H9 (cell line): ENCODE data around the gene FAM78A. TPM values are rescaled to one million over a fixed set of nuclear protein-coding genes. Genes with fewer than 3 reads are reported as not detected.

ENCODE experiments used
- DNase-seq: peaks from one replicate; pipeline ENCODE4 v3.0.0-alpha.2; 2017
- H2AFZ ChIP-seq: one replicate; pipeline ENCODE4 v1.6.1; 2013; ENCODE audit warnings: mild to moderate bottlenecking, low read length, control low read depth, moderate library complexity
- H2AK5ac ChIP-seq: 2 replicates; pipeline ENCODE4 v1.6.1; 2013; ENCODE audit warnings: low read length, control low read depth, mixed read lengths; ENCODE audit not compliant: insufficient read length
- H2BK120ac ChIP-seq: one replicate; pipeline ENCODE4 v1.6.1; 2013; ENCODE audit warnings: low read depth, mild to moderate bottlenecking, low read length, control low read depth, inconsistent platforms; ENCODE audit not compliant: poor library complexity, severe bottlenecking
- H2BK12ac ChIP-seq: 2 replicates; pipeline ENCODE4 v1.6.1; 2013; ENCODE audit warnings: low read length, control low read depth, mixed read lengths, low read depth; ENCODE audit not compliant: insufficient read length
- H2BK15ac ChIP-seq: 2 replicates; pipeline ENCODE4 v1.6.1; 2013; ENCODE audit warnings: low read depth, low read length, control low read depth
- H2BK20ac ChIP-seq: one replicate; pipeline ENCODE4 v1.6.1; 2013; ENCODE audit warnings: low read depth, mild to moderate bottlenecking, low read length, control low read depth, inconsistent platforms; ENCODE audit not compliant: poor library complexity, severe bottlenecking
- H2BK5ac ChIP-seq: 2 replicates; pipeline ENCODE4 v1.6.1; 2013; ENCODE audit warnings: low read length, control low read depth, mixed read lengths; ENCODE audit not compliant: insufficient read length
- H3K14ac ChIP-seq: 2 replicates; pipeline ENCODE4 v1.6.1; 2013; ENCODE audit warnings: low read length, control low read depth; ENCODE audit not compliant: insufficient read depth
- H3K18ac ChIP-seq: 2 replicates; pipeline ENCODE4 v1.6.1; 2013; ENCODE audit warnings: low read depth, mild to moderate bottlenecking, mixed read lengths, low read length, control low read depth; ENCODE audit not compliant: insufficient read length
- H3K23ac ChIP-seq: 2 replicates; pipeline ENCODE4 v1.6.1; 2013; ENCODE audit warnings: low read length, control low read depth, mixed read lengths, low read depth; ENCODE audit not compliant: insufficient read length
- H3K23me2 ChIP-seq: 2 replicates; pipeline ENCODE4 v1.6.1; 2013; ENCODE audit warnings: low read depth, mild to moderate bottlenecking, mixed read lengths, low read length, control low read depth; ENCODE audit not compliant: insufficient read length, poor library complexity, severe bottlenecking
- H3K27ac ChIP-seq: 2 replicates; pipeline ENCODE4 v1.5.1; 2013; ENCODE audit warnings: low read length, control low read depth, mixed read lengths, low read depth; ENCODE audit not compliant: insufficient read length
- H3K27me3 ChIP-seq: 2 replicates; pipeline ENCODE4 v1.6.1; 2013; ENCODE audit warnings: low read length, control low read depth, inconsistent platforms; ENCODE audit not compliant: insufficient read depth
- H3K4ac ChIP-seq: 2 replicates; pipeline ENCODE4 v1.6.1; 2013; ENCODE audit warnings: low read depth, mild to moderate bottlenecking, control low read depth, inconsistent platforms, low read length, moderate library complexity
- H3K4me1 ChIP-seq: 2 replicates; pipeline ENCODE4 v1.6.1; 2013; ENCODE audit warnings: low read length, control low read depth, inconsistent platforms; ENCODE audit not compliant: insufficient read depth
- H3K4me2 ChIP-seq: 2 replicates; pipeline ENCODE4 v1.6.1; 2013; ENCODE audit warnings: low read length, control low read depth, mixed read lengths; ENCODE audit not compliant: insufficient read length, insufficient read depth
- H3K56ac ChIP-seq: 2 replicates; pipeline ENCODE4 v1.6.1; 2013; ENCODE audit warnings: low read depth, mild to moderate bottlenecking, mixed read lengths, low read length, control low read depth; ENCODE audit not compliant: insufficient read length
- H3K79me1 ChIP-seq: 2 replicates; pipeline ENCODE4 v1.6.1; 2013; ENCODE audit warnings: low read depth, mild to moderate bottlenecking, moderate library complexity, low read length, control low read depth, inconsistent platforms; ENCODE audit not compliant: insufficient read depth, poor library complexity, severe bottlenecking
- H3K79me2 ChIP-seq: 2 replicates; pipeline ENCODE4 v1.6.1; 2013; ENCODE audit warnings: low read length, control low read depth, inconsistent platforms; ENCODE audit not compliant: insufficient read depth
- H3K9ac ChIP-seq: 2 replicates; pipeline ENCODE4 v1.6.1; 2013; ENCODE audit warnings: low read length, control low read depth, mixed read lengths; ENCODE audit not compliant: insufficient read length; ENCODE audit errors: extremely low read depth
- H3K9me3 ChIP-seq: one replicate; pipeline ENCODE4 v1.6.1; 2013; ENCODE audit warnings: low read depth, low read length, inconsistent platforms; ENCODE audit not compliant: control insufficient read depth
- H3T11ph ChIP-seq: one replicate; pipeline ENCODE4 v1.6.1; 2013; ENCODE audit warnings: mild to moderate bottlenecking, low read length, control low read depth, inconsistent platforms
- H4K20me1 ChIP-seq: one replicate; pipeline ENCODE4 v1.6.1; 2013; ENCODE audit not compliant: control insufficient read depth, insufficient read length, insufficient read depth
- H4K5ac ChIP-seq: 2 replicates; pipeline ENCODE4 v1.6.1; 2013; ENCODE audit warnings: low read depth, mild to moderate bottlenecking, mixed read lengths, low read length, control low read depth; ENCODE audit not compliant: insufficient read length
- H4K8ac ChIP-seq: replicated peaks from 2 replicates; pipeline ENCODE4 v1.6.1; 2013; ENCODE audit warnings: low read length, control low read depth, mixed read lengths, low read depth; ENCODE audit not compliant: insufficient read length
- H4K91ac ChIP-seq: 2 replicates; pipeline ENCODE4 v1.6.1; 2013; ENCODE audit warnings: low read depth, mild to moderate bottlenecking, moderate library complexity, mixed read lengths, low read length, control low read depth; ENCODE audit not compliant: insufficient read length
- H3K27ac Mint-ChIP-seq, 3 experiments: 2 replicates in 2 of 3; 3 replicates in 1 of 3; pipeline ENCODE4 v1.8.0; 2020 to 2021; ENCODE audit warnings: mixed read lengths in 3 of 3, mild to moderate bottlenecking in 1 of 3, moderate library complexity in 1 of 3
- H3K27me3 Mint-ChIP-seq: 2 replicates; pipeline ENCODE4 v1.8.0; 2021; ENCODE audit warnings: low read depth, mild to moderate bottlenecking, moderate library complexity, mixed read lengths
- H3K36me3 Mint-ChIP-seq, 3 experiments: 2 replicates in 2 of 3; 3 replicates in 1 of 3; pipeline ENCODE4 v1.8.0; 2020 to 2021; ENCODE audit warnings: low read depth in 3 of 3, mixed read lengths in 3 of 3; ENCODE audit not compliant: insufficient read depth in 1 of 3
- H3K4me1 Mint-ChIP-seq, 2 experiments: 2 replicates each; pipeline ENCODE4 v1.8.0; 2020; ENCODE audit warnings: mixed read lengths in 2 of 2
- H3K4me3 Mint-ChIP-seq, 2 experiments: 2 replicates in 1 of 2; 3 replicates in 1 of 2; pipeline ENCODE4 v1.8.0; 2020 to 2021; ENCODE audit warnings: mild to moderate bottlenecking in 2 of 2, mixed read lengths in 2 of 2, moderate library complexity in 1 of 2
- H3K9me3 Mint-ChIP-seq, 2 experiments: 2 replicates in 1 of 2; 3 replicates in 1 of 2; pipeline ENCODE4 v1.8.0; 2020; ENCODE audit warnings: mild to moderate bottlenecking in 2 of 2, mixed read lengths in 2 of 2, moderate library complexity in 1 of 2
- CTCF ChIP-seq: fragments of 200-600 bp; sonication (generic); conservative IDR thresholded peaks from 3 replicates; pipeline ENCODE4 v1.8.0; 2021; ENCODE audit warnings: antibody characterized with exemption, mild to moderate bottlenecking
- WGBS: extraction: QIAGEN DNeasy Blood & Tissue Kit; methylation state at CpG from one replicate; pipeline ENCODE4 v1.1.7; 2013; ENCODE audit warnings: missing lambda C conversion rate, low lambda C conversion rate, mixed read lengths; ENCODE audit not compliant: insufficient read length; ENCODE audit errors: extremely low coverage; 5-methylcytosine and 5-hydroxymethylcytosine counted together
- total RNA-seq: library from RNA; stranded (reverse); gene quantifications from 2 replicates; pipeline ENCODE4 v1.2.1, GENCODE V29; 2021

Gene FAM78A
- total RNA-seq, 1 experiment from 2014 or later = 1.9 TPM

DNA sequence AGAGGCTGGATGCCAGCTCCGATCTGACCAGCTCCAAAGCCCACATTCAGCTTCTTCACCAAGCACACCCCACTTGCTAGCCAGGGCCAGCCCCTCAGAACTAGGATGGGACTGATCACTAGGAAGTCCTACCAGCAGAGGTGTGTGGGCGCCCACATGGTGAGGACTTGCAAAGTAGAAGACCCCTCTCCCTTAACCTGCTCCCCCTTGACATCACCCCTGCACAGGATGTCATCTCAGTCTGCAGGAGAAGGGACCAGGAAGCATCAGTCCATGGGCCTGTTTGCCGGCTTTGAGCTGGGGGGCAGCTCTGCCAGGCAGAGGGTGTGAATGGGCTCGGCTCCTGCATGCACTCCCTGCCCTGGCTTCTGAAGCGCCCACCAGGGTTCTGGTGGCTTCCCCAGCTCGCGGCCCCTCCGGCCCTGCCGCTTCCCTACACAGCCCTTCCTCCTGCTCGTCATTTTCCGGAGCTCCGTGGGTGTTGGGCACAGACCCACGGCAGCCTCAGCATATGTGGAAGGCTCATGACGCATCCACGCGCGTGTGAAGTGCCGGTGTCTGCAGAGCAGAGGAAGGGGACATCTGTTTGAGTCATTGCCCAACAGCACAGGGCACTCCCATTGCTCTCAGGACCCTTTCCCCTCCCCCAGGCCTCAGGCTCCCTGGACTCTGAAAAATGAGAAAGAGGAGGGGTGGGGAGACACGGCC, 3.7 kb upstream of the FAM78A start:
- TF ChIP-seq CTCF = no peak
- Histone ChIP-seq H3K4ac (no peak overlapping the region), H3K27ac (no peak overlapping the region), H4K91ac (no peak overlapping the region), H4K20me1 (peaks cover 6% of the 10 kb centered on the region), H2AFZ (no peak overlapping the region), H2BK120ac (no peak overlapping the region), H2BK15ac (no peak overlapping the region), H2BK5ac (no peak overlapping the region), H3K4me1 (peaks cover 3% of the 10 kb centered on the region; the same call in 1 of the 2 replicates), H4K5ac (no peak overlapping the region), H3K23ac (no peak overlapping the region), H2BK20ac (no peak overlapping the region), H2BK12ac (no peak overlapping the region), H3T11ph (no peak overlapping the region), H3K27me3 (peaks cover 10% of the 10 kb centered on the region; the same call in 1 of the 2 replicates), H3K18ac (no peak overlapping the region), H3K79me1 (no peaks in the 10 kb centered on the region), H3K56ac (no peak overlapping the region), H3K79me2 (no peaks in the 10 kb centered on the region), H2AK5ac (no peak overlapping the region), H3K23me2 (peaks cover 9% of the 10 kb centered on the region), H3K9me3 (no peaks in the 10 kb centered on the region), H4K8ac (no peak overlapping the region), H3K9ac (no peak overlapping the region), H3K4me2 (no peak overlapping the region), H3K14ac (no peak overlapping the region; the same call in 1 of the 2 replicates)
- WGBS = no CpG with 5 or more reads among the region's 19 CpGs
- no peak for DNase-seq
- peaks cover 68% of the 10 kb centered on the region for H3K27me3 Mint-ChIP-seq
- peaks cover 18 to 32% of the 10 kb centered on the region in 2 experiments for H3K4me1 Mint-ChIP-seq
- no peak overlapping the region for H3K27ac Mint-ChIP-seq
- no peaks in the 10 kb centered on the region; a peak in 2 of 5 replicates for H3K9me3 Mint-ChIP-seq
- H3K36me3 Mint-ChIP-seq = no peaks in the 10 kb centered on the region; a peak in 1 of 7 replicates
- H3K4me3 Mint-ChIP-seq = no peak overlapping the region
